ENCODE results near the gene ADARB2. TPM values are rescaled to one million over a fixed set of nuclear protein-coding genes. Genes with fewer than 3 reads are reported as not detected.

The ADARB2 gene
- polyA plus RNA-seq, 1 of the 3 experiments (the other 2 are of a cell fraction), result not detected

GRCh38 chr10:1206601-1207000, 530.7 kb downstream of the ADARB2 start:
- Histone ChIP-seq H3K9me2 (no peaks in the 10 kb centered on the region), H3K79me2 (ENCODE audit: insufficient read depth) (no peaks in the 10 kb centered on the region), H3K36me3 (replicated peaks in 1 of 2; ENCODE audit: control insufficient read depth in 1 of 2, insufficient read depth in 2 of 2, low read length in 1 of 2) (no peaks in the 10 kb centered on the region), H3F3A (replicated peaks; ENCODE audit: insufficient read depth) (no peaks in the 10 kb centered on the region), H3K9me3 (no peaks in the 10 kb centered on the region), H3K4me3 (ENCODE audit: low read depth in 2 of 2, low read length in 1 of 2) (no peak overlapping the region), H3K4me2 (no peak overlapping the region), H3K27ac (ENCODE audit: low read depth in 2 of 2, low read length in 1 of 2) (no peak overlapping the region), H3K4me1 (ENCODE audit: control insufficient read depth in 1 of 2, insufficient read depth in 2 of 2, low read depth in 1 of 2, low read length in 1 of 2) (no peaks in the 10 kb centered on the region), H3K27me3 (ENCODE audit: insufficient read depth) (no peaks in the 10 kb centered on the region), H3K9ac (no peak overlapping the region), H4K20me1 (ENCODE audit: insufficient read depth) (no peaks in the 10 kb centered on the region), H2AFZ (ENCODE audit: low read depth) (no peak overlapping the region)
- no peak for TF ChIP-seq TEAD4 (IDR thresholded peaks at IDR 0.05; ENCODE audit: borderline replicate concordance, insufficient read depth)
- TF ChIP-seq ELF1 (IDR thresholded peaks at IDR 0.05), result no peak
- TF ChIP-seq IRF3 (IDR thresholded peaks at IDR 0.05; ENCODE audit: low read depth, low read length), result no peak
- TF ChIP-seq ZBTB33 (IDR thresholded peaks at IDR 0.05; ENCODE audit: borderline replicate concordance, low read depth), result no peak
- TF ChIP-seq TAF1 (IDR thresholded peaks at IDR 0.05; ENCODE audit: borderline replicate concordance, low read depth, low read length), result no peak
- no peak for TF ChIP-seq GABPA (IDR thresholded peaks at IDR 0.05; ENCODE audit: low read depth)
- TF ChIP-seq USF1 (IDR thresholded peaks at IDR 0.05; ENCODE audit: borderline replicate concordance, low read depth), result no peak
- TF ChIP-seq EZH2phosphoT487 (IDR thresholded peaks at IDR 0.05; ENCODE audit: borderline replicate concordance, low read depth), result no peak
- POLR2A ChIA-PET, result no interaction called here
- CTCF ChIA-PET, result no interaction called here
- DNase-seq, result no peak
- WGBS (ENCODE audit: low lambda C conversion rate), result 70% methylated on average over 14 of the region's 19 CpGs

GRCh38 chr10:1206101-1206500, 531.2 kb downstream of the ADARB2 start:
- Histone ChIP-seq H3K36me3 (replicated peaks in 1 of 2; ENCODE audit: control insufficient read depth in 1 of 2, insufficient read depth in 2 of 2, low read length in 1 of 2) (no peaks in the 10 kb centered on the region), H3K27me3 (ENCODE audit: insufficient read depth) (no peaks in the 10 kb centered on the region), H3K9ac (no peak overlapping the region), H4K20me1 (ENCODE audit: insufficient read depth) (no peaks in the 10 kb centered on the region), H3K9me2 (no peaks in the 10 kb centered on the region), H3K9me3 (no peaks in the 10 kb centered on the region), H3K4me1 (ENCODE audit: control insufficient read depth in 1 of 2, insufficient read depth in 2 of 2, low read depth in 1 of 2, low read length in 1 of 2) (no peaks in the 10 kb centered on the region), H3F3A (replicated peaks; ENCODE audit: insufficient read depth) (no peaks in the 10 kb centered on the region), H3K27ac (ENCODE audit: low read depth in 2 of 2, low read length in 1 of 2) (no peak overlapping the region), H2AFZ (ENCODE audit: low read depth) (no peak overlapping the region), H3K4me2 (no peak overlapping the region), H3K4me3 (ENCODE audit: low read depth in 2 of 2, low read length in 1 of 2) (no peak overlapping the region), H3K79me2 (ENCODE audit: insufficient read depth) (no peaks in the 10 kb centered on the region)
- ChIA-PET POLR2A (no interaction called here), CTCF (no interaction called here)
- no peak for DNase-seq
- 60% methylated on average over 23 of the region's 23 CpGs for WGBS (ENCODE audit: low lambda C conversion rate)
- TF ChIP-seq RXRA (IDR thresholded peaks at IDR 0.05; ENCODE audit: borderline replicate concordance, low read depth) (no peak), PBX3 (IDR thresholded peaks at IDR 0.05) (no peak), NRF1 (IDR thresholded peaks at IDR 0.05; ENCODE audit: low read depth, low read length) (no peak), FOXJ3 (CRISPR knock-in tag; IDR thresholded peaks at IDR 0.05) (no peak), EZH2phosphoT487 (IDR thresholded peaks at IDR 0.05; ENCODE audit: borderline replicate concordance, low read depth) (no peak), TAF1 (IDR thresholded peaks at IDR 0.05; ENCODE audit: borderline replicate concordance, low read depth, low read length) (no peak), TEAD4 (IDR thresholded peaks at IDR 0.05; ENCODE audit: borderline replicate concordance, insufficient read depth) (no peak), MEF2A (IDR thresholded peaks at IDR 0.05; ENCODE audit: borderline replicate concordance, low read depth) (no peak), ZBTB33 (IDR thresholded peaks at IDR 0.05; ENCODE audit: borderline replicate concordance, low read depth) (no peak)
